Stimulated activated CD4-positive, alpha-beta T cell treated with anti-CD3 and anti-CD28 coated beads, Interleukin-4, amount 100 ng/mL, for 24 hours (primary cell): ENCODE results near the gene USP37.
"Not testable (repeated sequence)": the region's sequence is repeated elsewhere in the genome, so short reads cannot be mapped to it uniquely, and the experiment has no call there.

Source experiments
- DNase-seq: peaks from one replicate; pipeline ENCODE4 v3.0.0-alpha.2; 2020

Gene USP37

DNA sequence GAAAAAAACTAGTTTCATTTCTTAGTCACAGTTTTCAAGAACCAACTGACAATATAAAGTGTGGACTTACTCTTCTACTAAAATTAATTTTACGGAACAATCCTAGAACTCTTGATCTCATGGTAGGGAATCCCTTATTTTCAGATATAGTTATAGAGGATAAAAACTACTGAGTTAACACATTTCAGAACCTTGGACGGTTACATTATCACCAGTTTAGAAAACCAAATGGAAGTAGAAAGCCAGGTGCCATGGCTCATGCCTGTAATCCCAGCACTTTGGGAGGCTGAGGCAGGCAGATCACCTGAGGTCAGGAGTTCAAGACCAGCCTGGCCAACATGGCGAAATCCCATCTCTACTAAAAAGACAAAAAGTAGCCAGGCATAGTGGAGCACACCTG, 13.9 kb downstream of the USP37 start:
- DNase-seq, result not testable (repeated sequence)

DNA sequence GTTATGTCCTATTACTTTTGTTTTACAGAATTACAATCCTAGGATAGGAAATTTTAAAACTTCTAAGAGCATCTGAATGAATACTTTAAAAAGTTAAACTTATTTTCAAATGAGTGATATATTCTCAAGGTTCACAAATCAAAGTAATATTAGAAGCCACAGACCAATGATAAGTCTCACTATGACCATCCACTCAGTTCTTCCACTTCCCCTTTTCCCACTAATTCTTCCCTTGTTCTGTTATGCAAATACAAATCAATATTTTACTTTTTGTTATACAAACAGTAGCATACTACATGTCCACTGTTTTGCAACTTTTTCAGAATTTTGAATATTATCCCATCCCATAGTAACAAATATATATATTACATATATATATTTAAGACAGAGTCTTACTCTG, 20.2 kb downstream of the USP37 start:
- no peak for DNase-seq

DNA sequence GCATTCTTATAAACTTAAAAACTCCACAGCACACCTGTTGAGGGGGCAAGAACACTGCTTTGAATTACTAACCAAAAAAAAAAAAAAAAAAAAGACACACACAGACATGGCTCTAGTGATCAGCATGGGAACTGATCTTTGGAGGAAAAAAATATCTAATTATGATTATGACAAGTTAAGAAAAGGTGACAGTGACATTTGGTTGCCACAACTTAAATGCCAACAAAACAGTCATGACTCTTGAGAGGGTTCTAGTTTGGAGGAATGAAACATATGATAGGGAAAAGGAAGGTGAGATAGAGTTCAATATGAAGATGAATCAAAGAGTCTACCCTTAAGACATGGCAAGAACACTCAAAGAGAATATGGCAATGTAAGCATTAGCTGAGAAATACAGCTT, 20.6 kb downstream of the USP37 start:
- DNase-seq, result no peak

DNA sequence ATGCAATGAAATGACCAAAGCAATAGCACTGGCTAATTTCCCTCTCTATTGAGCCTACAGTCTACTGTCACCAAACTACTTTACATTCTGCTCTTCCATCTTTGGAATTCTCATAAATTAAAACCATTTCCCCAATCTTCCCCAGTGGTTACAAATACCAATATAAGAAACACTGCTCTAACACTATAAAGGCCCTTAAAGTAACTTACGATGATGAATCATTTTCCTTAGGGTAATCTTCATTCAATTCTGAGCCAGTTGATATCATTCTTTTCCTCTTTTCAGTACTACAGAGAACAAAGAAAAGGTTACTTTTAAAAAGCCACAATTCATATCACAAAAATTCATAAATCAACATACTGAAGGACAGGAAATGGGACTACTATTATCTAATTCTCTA, 22.1 kb downstream of the USP37 start:
- DNase-seq, result no peak

DNA sequence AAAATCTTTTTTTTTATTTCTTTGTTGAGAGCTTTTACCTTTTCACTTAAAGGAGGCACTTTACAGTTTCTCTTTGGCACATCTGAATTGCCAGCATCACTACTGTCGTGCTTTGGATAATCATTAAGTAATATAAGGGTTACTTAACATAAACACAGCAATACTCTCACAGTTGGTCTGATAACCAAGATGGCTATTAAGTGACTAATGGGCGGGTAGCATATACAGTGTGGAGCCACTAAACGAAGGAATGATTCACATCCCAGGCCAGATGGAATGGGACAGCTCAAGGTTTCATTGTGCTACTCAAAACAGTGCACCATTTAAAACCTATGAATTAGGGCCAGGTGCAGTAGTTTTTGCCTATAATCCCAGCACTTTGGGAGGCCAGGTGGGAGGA, 28.1 kb downstream of the USP37 start:
- DNase-seq, result no peak

DNA sequence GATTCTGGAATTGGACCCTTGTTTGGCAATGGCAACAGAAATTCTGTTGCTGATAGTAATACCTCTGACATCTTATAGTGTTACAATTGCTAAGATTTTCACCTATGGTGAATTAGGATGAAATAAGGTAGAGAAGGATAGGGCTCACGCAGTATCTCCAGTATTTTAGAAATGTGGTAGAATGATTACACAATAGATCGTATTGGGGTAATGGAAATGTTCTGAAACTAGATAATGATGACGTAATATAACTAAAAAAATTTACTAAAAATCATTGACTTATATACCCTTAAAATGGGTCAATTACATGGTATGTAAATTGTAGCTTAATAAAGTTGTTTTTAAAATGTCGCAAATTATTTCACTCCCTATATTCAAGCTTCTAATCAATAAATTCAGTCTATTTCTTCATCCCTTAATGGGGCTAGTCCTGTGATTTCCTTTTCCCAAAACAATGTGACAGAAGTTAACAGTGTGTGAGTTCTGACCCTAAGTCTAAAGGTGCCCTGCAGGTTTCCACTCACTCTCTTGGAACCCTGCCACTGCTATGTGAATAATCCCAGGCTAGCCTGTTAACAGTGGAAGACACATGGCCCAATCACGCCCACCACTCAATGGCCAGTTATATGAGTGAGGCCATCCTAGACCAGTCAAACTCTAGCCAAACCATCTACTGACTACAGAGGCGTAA, 31.2 kb downstream of the USP37 start:
- no peak for DNase-seq

DNA sequence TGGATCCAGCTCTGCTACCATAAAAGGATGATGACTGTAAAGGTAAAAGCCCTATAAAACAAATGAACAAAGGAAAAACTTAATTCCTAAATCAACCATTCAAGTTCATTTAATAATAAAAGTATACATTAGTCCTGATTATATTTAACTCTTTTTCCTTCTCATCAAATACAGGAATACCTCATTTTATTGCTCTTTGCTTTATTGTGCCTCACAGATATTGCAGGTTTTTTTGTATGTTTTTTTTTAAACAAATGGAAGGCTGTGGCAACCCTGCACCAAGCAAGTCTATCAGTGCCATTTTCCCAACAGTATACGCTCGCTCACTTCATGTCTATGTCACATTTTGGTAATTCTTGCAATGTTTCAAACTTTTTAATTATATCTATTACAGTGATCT, 38.2 kb downstream of the USP37 start:
- no peak for DNase-seq

DNA sequence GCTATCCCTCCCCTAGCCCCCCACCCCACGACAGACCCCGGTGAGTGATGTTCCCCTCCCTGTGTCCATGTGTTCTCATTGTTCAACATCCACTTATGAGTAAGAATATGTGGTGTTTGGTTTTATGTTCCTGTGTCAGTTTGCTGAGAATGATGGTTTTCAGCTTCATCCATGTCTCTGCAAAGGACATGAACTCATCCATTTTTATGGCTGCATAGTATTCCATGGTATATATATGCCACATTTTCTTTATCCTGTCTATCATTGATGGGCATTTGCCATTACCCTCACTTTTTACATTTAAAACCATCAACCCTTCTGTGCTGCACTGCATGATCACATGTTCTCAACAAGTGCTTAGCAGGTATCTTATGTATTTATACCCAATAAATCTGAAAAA, 39.7 kb downstream of the USP37 start:
- DNase-seq, result not testable (repeated sequence)

DNA sequence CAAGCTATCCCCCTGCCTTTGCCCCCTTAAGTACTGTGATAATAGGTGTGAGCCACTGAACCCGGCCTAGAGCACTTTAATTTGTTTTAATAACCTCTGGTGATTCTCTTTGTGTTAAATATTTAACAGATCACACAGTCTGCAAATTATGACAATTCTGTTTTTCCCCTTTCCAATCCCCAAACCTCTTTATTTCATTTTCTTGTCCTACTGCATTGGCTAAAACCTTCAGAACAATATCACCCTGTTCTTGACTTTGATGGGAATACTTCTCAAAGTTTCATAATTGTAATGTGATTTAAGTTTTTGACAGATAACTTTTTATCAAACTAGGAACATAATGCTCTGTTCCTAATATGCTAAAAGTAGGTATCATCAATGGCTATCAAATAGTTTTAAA, 44.5 kb downstream of the USP37 start:
- no peak for DNase-seq

DNA sequence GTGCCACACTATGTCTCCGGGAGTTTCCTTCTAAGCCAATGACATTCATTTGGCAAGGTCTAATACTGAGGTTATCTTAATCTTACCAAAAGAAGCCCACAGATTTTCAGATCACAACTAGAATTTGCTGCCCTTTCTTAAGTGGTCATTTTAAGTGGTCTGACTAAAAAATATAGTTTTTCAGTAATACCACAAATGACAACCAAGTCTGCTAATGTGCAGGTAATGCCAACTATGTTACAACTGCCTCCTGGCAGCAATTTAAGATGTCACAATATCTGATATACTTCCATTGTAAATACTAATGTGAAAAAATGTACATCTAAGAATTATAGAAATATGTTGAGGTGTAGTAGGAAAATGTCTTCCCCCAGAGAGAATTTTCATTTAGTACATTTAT, 49.3 kb downstream of the USP37 start:
- no peak for DNase-seq

DNA sequence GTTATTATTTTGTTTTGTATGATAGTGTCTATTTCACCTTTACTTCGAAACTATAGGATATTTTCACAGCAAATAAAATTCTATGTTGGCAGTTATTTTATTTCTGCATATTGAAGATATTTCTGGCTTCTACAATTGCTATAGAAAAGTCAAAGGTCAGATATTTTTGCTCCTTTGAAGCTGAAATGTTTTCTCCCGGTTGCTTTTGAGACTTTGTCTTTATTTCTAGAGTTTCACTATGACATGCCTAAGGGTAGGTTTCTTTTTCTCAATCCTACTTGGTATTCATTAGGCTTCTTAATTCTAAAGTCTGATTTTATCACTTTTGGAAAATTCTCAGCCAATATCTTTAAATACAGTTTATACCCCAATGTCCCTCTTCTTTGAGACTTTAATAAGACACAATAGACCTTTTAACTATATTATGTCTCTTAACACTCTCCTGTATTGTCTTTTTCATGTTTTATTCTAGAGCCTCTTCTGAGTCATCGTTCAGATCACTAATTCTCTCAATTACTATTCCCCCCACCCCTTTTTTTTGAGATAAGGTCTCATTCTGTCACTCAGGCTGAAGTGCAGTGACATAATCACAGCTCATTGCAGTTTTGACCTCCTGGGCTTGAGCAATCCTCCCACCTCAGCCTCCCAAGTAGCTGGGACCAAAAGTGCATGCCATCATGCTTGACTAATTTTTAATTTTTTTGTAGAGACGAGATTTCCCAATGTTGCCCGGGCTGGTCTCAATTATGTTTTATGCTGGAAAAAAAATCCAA, 50.5 kb downstream of the USP37 start:
- no peak for DNase-seq

DNA sequence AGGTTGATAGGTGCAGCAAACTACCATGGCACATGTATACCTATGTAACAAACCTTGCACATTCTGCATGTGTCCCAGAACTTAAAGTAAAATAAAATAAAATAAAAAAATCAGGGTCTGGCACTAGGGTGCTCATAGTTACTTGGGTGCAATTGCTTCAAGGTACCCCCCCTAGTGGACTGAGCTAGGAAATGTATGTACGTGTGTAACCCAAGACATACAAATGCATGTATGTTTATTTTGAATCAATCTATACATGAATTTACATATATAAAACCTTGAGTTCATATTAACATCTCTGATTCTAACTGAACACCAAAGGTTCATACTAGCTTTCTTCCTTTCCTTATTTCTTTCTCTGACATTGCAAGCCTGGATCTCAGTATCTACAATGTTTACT, 51.5 kb downstream of the USP37 start:
- DNase-seq, result peak; percentile 7

DNA sequence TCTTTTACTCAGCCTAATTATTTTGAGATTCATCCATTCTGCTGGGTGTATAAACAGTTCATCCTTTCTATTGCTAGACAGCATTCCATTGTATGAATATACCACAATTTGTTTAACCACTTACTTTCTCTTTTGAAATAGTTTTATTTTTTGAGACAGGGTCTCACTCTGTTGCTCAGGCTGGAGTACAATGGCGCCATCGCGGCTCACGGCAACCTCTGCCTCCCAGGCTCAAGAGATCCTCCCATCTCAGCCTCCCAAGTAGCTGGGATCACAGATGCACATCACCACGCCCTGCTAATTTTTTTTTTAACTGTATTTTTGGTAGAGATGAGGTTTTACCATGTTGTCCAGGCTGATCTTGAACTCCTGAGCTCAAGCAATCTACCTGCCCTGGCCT, 54.5 kb downstream of the USP37 start:
- DNase-seq, result no peak

DNA sequence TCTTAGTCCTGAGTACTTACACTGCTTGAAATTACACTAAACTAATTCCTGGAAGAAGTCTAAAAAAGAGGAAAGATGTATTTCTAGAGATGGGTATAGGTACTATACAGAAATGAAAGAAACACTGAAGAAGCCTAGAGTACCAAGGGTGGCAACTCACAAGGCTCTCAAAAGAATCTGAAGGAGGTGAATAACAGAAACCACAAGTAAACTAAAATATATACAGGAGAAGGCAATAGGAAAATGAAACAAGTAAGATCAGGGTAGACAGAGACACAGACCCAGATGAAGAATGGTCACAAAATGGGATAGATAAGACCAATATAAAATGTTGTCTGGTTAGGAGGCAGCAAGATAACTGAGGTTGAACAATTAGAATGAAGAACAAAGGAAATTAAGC, 59.9 kb downstream of the USP37 start:
- no peak for DNase-seq

DNA sequence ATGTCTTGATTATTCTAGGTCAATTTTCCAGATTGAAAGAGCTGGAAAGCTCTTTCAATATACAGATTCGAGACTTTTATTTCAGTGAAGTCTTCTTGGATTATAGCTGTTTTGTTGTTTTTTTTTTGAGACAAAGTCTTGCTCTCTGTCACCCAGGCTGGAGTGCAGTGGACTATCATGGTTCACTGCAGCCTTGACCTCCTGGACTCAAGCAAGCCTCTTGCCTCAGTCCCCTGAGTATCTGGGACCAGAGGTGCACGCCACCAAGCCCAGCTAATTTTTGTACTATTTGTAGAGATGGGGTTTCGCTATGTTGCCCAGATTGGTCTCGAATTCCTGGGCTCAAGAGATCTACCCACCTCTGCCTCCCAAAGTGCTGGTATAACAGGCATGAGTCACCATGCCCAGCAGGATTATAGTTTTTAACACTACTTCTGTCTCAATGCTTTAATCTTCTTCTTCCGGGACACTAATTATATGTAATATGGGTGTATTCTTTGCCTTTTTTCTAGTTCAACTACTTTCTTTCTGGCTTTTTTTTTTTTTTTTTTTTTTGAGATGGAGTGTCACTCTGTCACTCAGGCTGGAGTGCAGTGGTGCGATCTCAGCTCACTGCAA, 62.3 kb downstream of the USP37 start:
- DNase-seq, result no peak

DNA sequence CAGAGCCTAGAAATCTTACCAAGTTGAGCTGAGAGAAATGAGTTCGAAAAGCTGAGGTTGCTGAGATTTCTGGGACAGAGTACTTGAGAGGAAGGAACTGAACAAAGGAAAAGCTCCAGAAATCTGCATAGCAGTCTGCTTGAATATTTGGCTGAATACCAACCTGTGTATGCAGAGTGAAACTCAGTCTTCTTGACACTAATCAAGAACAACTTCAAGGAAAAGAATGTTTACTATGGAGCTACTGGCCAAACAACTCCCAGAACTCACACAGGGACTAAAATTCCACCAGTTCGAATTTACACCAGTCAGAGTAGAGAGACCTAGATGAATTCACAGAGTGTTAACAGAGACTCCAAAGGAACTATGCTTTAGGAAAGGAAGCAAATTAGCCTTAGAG, 66.5 kb downstream of the USP37 start:
- DNase-seq, result no peak

DNA sequence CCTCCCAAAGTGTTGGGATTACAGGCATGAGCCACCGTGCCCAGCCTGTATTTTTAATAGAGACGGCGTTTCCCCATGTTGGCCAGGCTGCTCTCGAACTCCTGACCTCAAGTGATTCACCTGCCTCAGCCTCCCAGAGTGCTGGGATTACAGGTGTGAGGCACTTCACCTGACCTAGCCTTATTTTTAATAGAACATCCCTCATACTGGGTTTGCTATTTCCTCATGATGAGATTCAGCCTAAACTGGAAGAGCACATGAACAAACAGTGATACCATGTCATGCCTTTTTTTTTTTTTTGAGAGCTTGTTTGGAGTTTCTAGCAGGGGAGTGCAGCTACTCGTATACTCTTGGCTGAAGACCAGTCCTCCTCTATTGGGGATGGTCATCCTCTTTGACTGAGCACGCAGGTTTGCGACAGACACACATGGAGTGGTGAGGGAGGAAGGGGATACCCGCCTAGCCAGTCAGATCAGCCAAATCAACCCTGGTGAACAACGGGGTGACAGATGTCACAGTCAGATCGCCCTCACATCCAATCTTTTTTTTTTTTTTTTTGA, 67.6 kb downstream of the USP37 start:
- no peak for DNase-seq

DNA sequence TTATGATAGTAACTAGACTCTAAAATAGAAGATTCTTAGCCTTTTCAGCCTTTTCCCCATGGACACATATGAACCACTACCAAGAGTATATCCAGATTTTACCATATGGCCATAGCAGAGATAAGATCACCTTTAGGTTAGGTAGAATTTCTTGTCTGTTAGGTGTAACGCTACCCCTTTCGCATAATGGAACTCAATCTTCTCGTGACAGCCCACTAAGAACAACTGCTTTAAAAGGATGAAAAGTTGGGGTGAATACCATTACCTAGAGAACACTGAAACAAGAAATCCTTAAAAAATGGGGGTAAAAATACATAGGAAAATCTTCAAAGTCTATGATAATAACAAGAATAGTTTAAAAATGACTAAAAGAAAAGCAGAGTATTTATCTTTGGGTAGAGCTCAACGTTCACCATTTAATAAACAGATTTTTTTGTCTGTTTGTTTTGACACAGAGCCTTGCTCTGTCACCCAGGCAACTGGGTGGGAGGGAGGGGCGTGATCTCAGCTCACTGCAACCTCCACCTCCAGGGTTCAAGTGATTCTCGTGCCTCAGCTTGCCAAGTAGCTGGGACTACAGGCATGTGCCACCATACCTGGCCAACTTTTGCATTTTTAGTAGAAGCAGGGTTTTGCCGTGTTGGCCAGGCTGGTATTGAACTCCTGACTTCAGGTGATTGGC, 82.0 kb downstream of the USP37 start:
- no peak for DNase-seq

DNA sequence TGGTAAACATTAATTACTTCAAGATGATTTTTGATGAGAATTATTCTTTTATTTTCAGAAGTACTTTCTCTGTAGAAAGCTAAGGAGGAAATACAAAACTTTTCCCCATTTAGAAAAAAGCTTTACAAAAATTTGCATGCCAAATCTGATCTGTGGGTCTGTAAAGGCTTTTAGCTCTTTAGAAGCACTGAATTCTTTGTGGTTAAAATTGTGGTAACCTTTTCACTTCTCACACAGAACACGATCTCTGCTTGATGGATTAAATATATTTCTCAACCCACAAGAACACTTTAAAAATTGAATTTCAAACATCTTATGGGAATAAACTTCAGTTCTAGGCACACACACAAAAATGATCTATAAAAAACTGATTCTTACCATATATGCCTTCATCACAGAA, 85.5 kb downstream of the USP37 start:
- no peak for DNase-seq

DNA sequence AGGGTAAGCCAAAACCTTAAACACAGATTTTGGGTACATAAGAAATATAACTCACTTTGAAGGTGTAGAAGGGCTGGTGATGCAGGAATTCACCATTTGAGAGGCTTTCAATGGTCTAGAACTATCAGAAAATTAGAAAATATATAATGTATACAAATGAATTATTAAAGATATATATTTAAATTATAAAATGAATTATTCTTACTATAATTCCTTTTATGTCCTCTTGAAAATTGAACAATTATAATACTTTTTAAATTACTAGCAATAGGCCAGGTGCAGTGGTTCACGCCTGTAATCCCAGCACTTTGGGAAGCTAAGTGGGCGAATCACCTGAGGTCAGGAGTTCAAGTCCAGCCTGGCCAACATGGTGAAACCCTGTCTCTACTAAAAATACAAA, 88.6 kb downstream of the USP37 start:
- no peak for DNase-seq

DNA sequence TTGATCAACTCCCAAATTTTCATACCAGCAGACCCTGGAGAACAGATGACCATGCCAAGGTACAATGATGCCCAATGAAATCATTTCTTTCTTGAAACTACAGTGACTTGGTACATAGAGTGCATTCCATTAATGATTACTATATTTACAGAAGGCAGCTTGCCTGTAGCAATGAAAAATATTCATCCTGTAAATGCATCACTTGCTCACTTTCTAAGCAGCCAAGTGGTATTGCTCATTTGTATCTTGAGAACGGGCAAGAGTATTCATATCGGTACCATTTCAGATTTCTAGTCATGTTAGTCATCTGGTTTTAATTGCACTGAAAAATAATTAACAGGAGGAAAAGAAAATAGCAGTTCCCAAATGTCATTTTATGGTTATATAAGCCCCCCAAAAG, 89.6 kb downstream of the USP37 start:
- no peak for DNase-seq

DNA sequence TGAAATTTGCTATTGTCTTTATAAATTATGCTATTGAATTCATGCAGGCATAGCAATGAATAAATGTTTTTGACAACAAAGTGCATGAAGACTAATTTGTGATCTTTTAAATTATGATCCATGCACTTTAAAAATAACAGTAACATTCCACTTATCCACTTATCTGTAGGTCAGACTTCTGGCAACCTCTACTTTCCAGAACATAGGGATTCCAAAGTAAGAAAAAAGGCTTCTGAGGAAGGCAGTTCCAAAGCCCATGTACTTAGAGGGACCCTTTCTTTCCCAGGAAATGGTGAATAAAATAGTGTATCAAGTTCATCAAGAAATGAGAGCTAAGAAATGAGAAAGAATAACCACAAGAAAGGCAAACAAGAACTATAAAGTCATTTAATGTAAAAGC, 90.9 kb downstream of the USP37 start:
- DNase-seq, result no peak

DNA sequence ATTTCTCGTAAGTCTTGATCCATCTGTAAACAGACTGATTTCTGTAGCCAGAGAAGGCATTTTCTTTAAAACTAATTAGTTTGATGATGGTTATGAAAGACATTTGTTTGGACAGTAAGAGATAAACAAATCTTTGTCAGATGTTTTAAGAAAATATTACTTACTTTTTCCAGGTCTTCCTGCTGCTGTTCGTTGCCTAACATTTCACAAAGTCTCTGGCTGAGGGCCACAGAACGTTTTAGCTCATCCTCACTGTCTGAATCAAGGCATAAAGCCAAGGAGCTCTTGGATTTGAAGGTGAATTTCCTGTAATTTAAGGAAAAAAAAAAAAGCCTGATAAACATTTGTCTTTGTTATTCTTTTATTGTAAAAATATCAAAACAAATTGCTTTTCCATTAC, 91.5 kb downstream of the USP37 start:
- DNase-seq, result no peak

DNA sequence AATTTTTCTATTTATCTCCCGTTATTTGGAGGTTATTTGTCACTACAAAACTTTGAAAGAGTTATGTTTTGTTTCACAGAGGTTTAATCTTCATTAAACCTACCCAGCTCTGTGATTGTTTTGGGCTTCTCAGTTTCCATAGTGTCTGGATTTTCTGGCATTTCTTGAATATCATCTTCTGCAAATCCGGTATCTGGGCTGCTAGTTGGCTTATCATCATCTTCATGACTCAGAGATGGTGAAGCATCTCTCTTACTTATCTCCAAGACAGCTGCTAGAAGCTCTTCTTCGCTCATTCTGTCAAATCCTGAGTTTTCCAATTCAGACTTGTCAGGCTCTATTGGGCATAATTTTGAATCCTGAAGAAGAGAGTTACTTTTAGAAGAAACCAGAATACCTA, 93.6 kb downstream of the USP37 start:
- DNase-seq, result no peak
